Esophagus mucosa (tissue), 1 donor: Measurements from ENCODE around the gene KLC4. TPM values are rescaled to one million over a fixed set of nuclear protein-coding genes. Genes with fewer than 3 reads are reported as not detected.
"Not testable (repeated sequence)": the region's sequence is repeated elsewhere in the genome, so short reads cannot be mapped to it uniquely, and the experiment has no call there.

ENCODE experiments used
- ATAC-seq: fragments of 200-7000 bp; cut with Tn5 transposase; one replicate; pipeline ENCODE4 v1.9.1; 2020
- total RNA-seq: library from RNA; stranded (reverse); gene quantifications from one replicate; pipeline ENCODE4 v1.2.4, GENCODE V29; 2023
- donor health status: DM: yes; HTN: yes; CAD: no.

Gene KLC4
- total RNA-seq, 1 donor from 2014 or later, result 7.5 TPM

- ATAC-seq, result no peak
Observed at GRCh38 chr6:43036712-43037111, 22.7 kb upstream of the KLC4 start.

- no peak for ATAC-seq
Observed at GRCh38 chr6:43037197-43037596, 22.2 kb upstream of the KLC4 start.

GRCh38 chr6:43037706-43038105 is 21.7 kb upstream of the KLC4 start:
- ATAC-seq, result peak; percentile 11

- ATAC-seq, result no peak
Observed at GRCh38 chr6:43038727-43039126, 20.7 kb upstream of the KLC4 start.

GRCh38 chr6:43040542-43041257 is 18.7 kb upstream of the KLC4 start:
- ATAC-seq, result no peak

- ATAC-seq, result not testable (repeated sequence)
Observed at GRCh38 chr6:43041475-43041874, 18.0 kb upstream of the KLC4 start.

GRCh38 chr6:43043310-43043709 is 16.1 kb upstream of the KLC4 start:
- ATAC-seq, result no peak

GRCh38 chr6:43045371-43045930 is 14.0 kb upstream of the KLC4 start:
- ATAC-seq, result no peak

GRCh38 chr6:43047998-43048397 is 11.4 kb upstream of the KLC4 start:
- no peak for ATAC-seq

GRCh38 chr6:43050981-43051380 is 8.4 kb upstream of the KLC4 start:
- no peak for ATAC-seq

- no peak for ATAC-seq
Observed at GRCh38 chr6:43052225-43052841, 7.1 kb upstream of the KLC4 start.

GRCh38 chr6:43052842-43053544 is 6.4 kb upstream of the KLC4 start:
- ATAC-seq, result peak; percentile 27

GRCh38 chr6:43053545-43054205 is 5.8 kb upstream of the KLC4 start, which contains the start of gene CUL7:
CUL7 (minus strand) TSS chr6:43053851; CDS start chr6:43052788, 1,063 bp downstream.
- ATAC-seq, result peak; percentile 97

GRCh38 chr6:43054206-43054943 is 5.1 kb upstream of the KLC4 start:
- ATAC-seq, result no peak

GRCh38 chr6:43055966-43056365 is 3.5 kb upstream of the KLC4 start:
- no peak for ATAC-seq

GRCh38 chr6:43058531-43058930 is 900 bp upstream of the KLC4 start:
- no peak for ATAC-seq

GRCh38 chr6:43060034-43060754 is 763 bp downstream of the KLC4 start:
- peak; percentile 49 for ATAC-seq

- ATAC-seq, result no peak
Observed at GRCh38 chr6:43060755-43061633, 1.6 kb downstream of the KLC4 start.

- ATAC-seq, result no peak
Observed at GRCh38 chr6:43061861-43062260, 2.4 kb downstream of the KLC4 start.

- no peak for ATAC-seq
Observed at GRCh38 chr6:43062818-43063217, 3.4 kb downstream of the KLC4 start.
